OCI-LY7 (cell line): ENCODE data around the gene MGME1. TPM values are rescaled to one million over a fixed set of nuclear protein-coding genes. Genes with fewer than 3 reads are reported as not detected.

ENCODE experiments used
- BruUV-seq: library from RNA; stranded (reverse); fragments of 400-500 nt; replicated peaks from 2 replicates; lab custom pipeline; 2021; lab: Mats Ljungman, UMichigan
- CTCF ChIA-PET: fragments of 300-600 bp; sonication (Branson Sonifier 250); formaldehyde crosslinking; loops from one replicate; lab custom pipeline; 2022; ENCODE audit warnings: antibody characterized with exemption; ENCODE audit not compliant: unreplicated experiment; lab: Charles Lee
- POLR2A ChIA-PET: fragments of 300-600 bp; sonication (Branson Sonifier 250); formaldehyde crosslinking; loops from one replicate; lab custom pipeline; 2022; ENCODE audit warnings: antibody characterized with exemption; lab: Charles Lee
- DNase-seq: peaks from one replicate; pipeline ENCODE4 v3.0.0-alpha.2; 2015; ENCODE audit warnings: low spot score
- H2AFZ ChIP-seq: fragments of 200-600 bp; sonication (generic), shearing (Covaris generic); 2 replicates; pipeline ENCODE4 v1.6.1; 2014; ENCODE audit warnings: mild to moderate bottlenecking, antibody characterized with exemption, low read length, moderate library complexity
- H3K27ac ChIP-seq: fragments of 200-600 bp; sonication (generic); 2 replicates; pipeline ENCODE4 v1.5.1; 2014; ENCODE audit warnings: mixed run types, low read depth, mild to moderate bottlenecking, moderate library complexity, low read length, inconsistent platforms; ENCODE audit not compliant: poor library complexity, severe bottlenecking
- H3K36me3 ChIP-seq: fragments of 200-600 bp; sonication (generic); 2 replicates; pipeline ENCODE4 v1.6.1; 2014; ENCODE audit warnings: mild to moderate bottlenecking, antibody characterized with exemption, low read length, moderate library complexity, mixed read lengths; ENCODE audit not compliant: insufficient read depth
- H3K4me1 ChIP-seq: fragments of 200-600 bp; sonication (generic); 2 replicates; pipeline ENCODE4 v1.5.1; 2014; ENCODE audit warnings: mild to moderate bottlenecking, low read length; ENCODE audit not compliant: insufficient read depth, poor library complexity, severe bottlenecking
- H3K4me2 ChIP-seq: fragments of 200-600 bp; sonication (generic); 2 replicates; pipeline ENCODE4 v1.6.1; 2014; ENCODE audit warnings: mild to moderate bottlenecking, low read length
- H3K4me3 ChIP-seq: fragments of 200-600 bp; sonication (generic); 2 replicates; pipeline ENCODE4 v1.5.1; 2014; ENCODE audit warnings: mild to moderate bottlenecking, low read depth, low read length; ENCODE audit not compliant: poor library complexity, severe bottlenecking
- H3K79me2 ChIP-seq: fragments of 200-600 bp; sonication (generic); 2 replicates; pipeline ENCODE4 v1.6.1; 2016; ENCODE audit warnings: low read depth, mild to moderate bottlenecking, low read length, moderate library complexity, mixed read lengths; ENCODE audit not compliant: insufficient read depth
- H3K9me2 ChIP-seq: fragments of 200-600 bp; sonication (generic); 2 replicates; pipeline ENCODE4 v1.6.1; 2016; ENCODE audit warnings: mild to moderate bottlenecking, low read length, mixed read lengths; ENCODE audit not compliant: insufficient read depth
- H3K9me3 ChIP-seq: fragments of 200-600 bp; sonication (generic); 2 replicates; pipeline ENCODE4 v1.6.1; 2014; ENCODE audit warnings: mild to moderate bottlenecking, mixed run types, low read length, mixed read lengths
- H4K20me1 ChIP-seq: fragments of 200-600 bp; sonication (generic); 2 replicates; pipeline ENCODE4 v1.6.1; 2014; ENCODE audit warnings: mild to moderate bottlenecking, antibody characterized with exemption, low read length, moderate library complexity, mixed read lengths; ENCODE audit not compliant: insufficient read depth
- EZH2phosphoT487 ChIP-seq: fragments of 200-600 bp; sonication (generic); IDR thresholded peaks from 2 replicates; pipeline ENCODE4 v1.6.1; 2018; ENCODE audit warnings: low read depth, borderline replicate concordance, mild to moderate bottlenecking, mixed run types, antibody characterized with exemption, low read length, moderate library complexity, mixed read lengths
- intact Hi-C: fragments of 100-400 bp; cut with micrococcal nuclease; formaldehyde crosslinking; loops from one replicate; pipeline ENCODE4 v1.10.0; 2022; ENCODE audit not compliant: unreplicated experiment
- total RNA-seq, 2 experiments: library from RNA; depleted of rRNA in 1 of 2; stranded (reverse); fragments of >200 nt in 1 of 2; shearing (Covaris generic) in 1 of 2; gene quantifications; 2 replicates each; pipeline ENCODE4 v1.2.3, GENCODE V29; 2014 to 2022
- TF ChIP-seq, protein P1 (sequence below): fragments of 200-600 bp; sonication (generic); conservative IDR thresholded peaks from 2 replicates; pipeline ENCODE4 v1.5.1; 2014; ENCODE audit warnings: mild to moderate bottlenecking, antibody characterized with exemption, low read length, moderate library complexity, mixed read lengths

Gene MGME1
- total RNA-seq, 2 experiments from 2014 or later = 46.6 to 80.1 TPM

- H3K79me2 ChIP-seq = peaks cover 96% of the 10 kb centered on the region
- H3K9me2 ChIP-seq = no peaks in the 10 kb centered on the region
- TF ChIP-seq EZH2phosphoT487 = no peak
- TF ChIP-seq, protein P1, sequence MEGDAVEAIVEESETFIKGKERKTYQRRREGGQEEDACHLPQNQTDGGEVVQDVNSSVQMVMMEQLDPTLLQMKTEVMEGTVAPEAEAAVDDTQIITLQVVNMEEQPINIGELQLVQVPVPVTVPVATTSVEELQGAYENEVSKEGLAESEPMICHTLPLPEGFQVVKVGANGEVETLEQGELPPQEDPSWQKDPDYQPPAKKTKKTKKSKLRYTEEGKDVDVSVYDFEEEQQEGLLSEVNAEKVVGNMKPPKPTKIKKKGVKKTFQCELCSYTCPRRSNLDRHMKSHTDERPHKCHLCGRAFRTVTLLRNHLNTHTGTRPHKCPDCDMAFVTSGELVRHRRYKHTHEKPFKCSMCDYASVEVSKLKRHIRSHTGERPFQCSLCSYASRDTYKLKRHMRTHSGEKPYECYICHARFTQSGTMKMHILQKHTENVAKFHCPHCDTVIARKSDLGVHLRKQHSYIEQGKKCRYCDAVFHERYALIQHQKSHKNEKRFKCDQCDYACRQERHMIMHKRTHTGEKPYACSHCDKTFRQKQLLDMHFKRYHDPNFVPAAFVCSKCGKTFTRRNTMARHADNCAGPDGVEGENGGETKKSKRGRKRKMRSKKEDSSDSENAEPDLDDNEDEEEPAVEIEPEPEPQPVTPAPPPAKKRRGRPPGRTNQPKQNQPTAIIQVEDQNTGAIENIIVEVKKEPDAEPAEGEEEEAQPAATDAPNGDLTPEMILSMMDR = no peak
- peaks cover 86% of the 10 kb centered on the region for H3K36me3 ChIP-seq
- H3K27ac ChIP-seq = peak overlapping the region; percentile 95
- POLR2A ChIA-PET = interaction anchor here (0.7 to 4.0 kb wide), 8 partner anchors 8 to 735 kb away, joined by 3 to 47 read pairs (median 4); no protein-coding TSS in a partner anchor
- no peak overlapping the region for H2AFZ ChIP-seq
- peaks cover 69% of the 10 kb centered on the region for H4K20me1 ChIP-seq
- no TSS peak for BruUV-seq
- H3K4me1 ChIP-seq = peaks cover 57% of the 10 kb centered on the region
- H3K9me3 ChIP-seq = no peaks in the 10 kb centered on the region
- peak overlapping the region; percentile 92 for H3K4me2 ChIP-seq
- H3K4me3 ChIP-seq = peak overlapping the region; percentile 97
- intact Hi-C loops = loop anchor here (5.0 to 10.0 kb wide), 2 partner anchors 108 to 540 kb away; partner anchors contain the start of gene SEC23B
- CTCF ChIA-PET = interaction anchor here (0.6 kb wide), 1 partner anchor 25 kb away, joined by 6 read pairs; no protein-coding TSS in a partner anchor
- DNase-seq = no peak
Measured at GRCh38 chr20:17965042-17965697, 3.6 kb upstream of the MGME1 start.

DNA sequence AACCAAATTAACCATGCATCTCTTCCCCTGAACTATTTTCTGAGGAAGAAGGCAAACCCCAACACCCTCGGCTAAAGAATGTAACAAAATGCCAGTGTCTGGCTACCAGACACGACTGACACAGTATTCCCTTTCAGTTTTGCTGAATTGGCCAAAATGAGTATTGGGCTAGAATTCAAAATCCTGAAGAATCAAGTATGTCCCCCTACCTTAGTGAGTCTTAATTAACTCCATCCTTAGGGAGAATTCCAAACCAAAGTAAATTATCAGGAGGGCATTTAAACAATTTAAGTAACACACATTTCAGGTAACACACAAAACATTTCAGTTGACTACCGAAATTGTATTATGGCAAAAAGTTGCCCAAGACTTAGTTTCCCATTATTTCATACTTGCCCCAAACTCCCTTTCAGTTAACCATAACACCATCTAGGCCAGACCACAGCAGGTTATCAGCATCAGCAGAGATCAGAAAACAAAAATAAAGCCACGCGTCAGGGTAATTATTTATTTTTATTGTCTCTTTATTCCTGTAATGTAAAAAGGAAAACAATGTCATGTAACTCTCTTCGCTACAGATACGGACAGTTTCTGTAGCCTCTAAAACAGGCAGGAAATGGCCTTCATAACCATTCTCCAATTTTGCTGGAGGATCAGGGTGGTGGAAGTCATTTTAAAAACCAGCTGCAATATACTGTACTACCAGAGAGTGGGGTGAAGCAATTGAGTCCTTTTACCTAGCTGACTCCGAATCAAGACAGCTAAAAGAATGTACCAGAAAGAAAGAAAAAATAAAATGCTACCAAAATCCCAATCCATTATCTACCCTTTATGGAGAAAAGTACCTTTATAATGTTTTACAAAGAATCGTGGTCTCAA, 2.1 kb upstream of the MGME1 start:
- Histone ChIP-seq H3K9me3 (no peaks in the 10 kb centered on the region), H4K20me1 (peaks cover 68% of the 10 kb centered on the region), H2AFZ (no peak overlapping the region), H3K36me3 (peaks cover 86% of the 10 kb centered on the region), H3K9me2 (no peaks in the 10 kb centered on the region), H3K4me3 (peak overlapping the region; percentile 97), H3K4me1 (peaks cover 42% of the 10 kb centered on the region), H3K27ac (peak overlapping the region; percentile 95), H3K79me2 (peaks cover 96% of the 10 kb centered on the region), H3K4me2 (peak overlapping the region; percentile 92)
- POLR2A ChIA-PET = interaction anchor here (0.6 to 4.0 kb wide), 7 partner anchors 10 to 1980 kb away, joined by 3 to 47 read pairs (median 7); no protein-coding TSS in a partner anchor
- TF ChIP-seq EZH2phosphoT487 = no peak
- TF ChIP-seq, protein P1 = peak; percentile 57
- DNase-seq = peak; percentile 79
- no TSS peak for BruUV-seq
- CTCF ChIA-PET = no interaction called here
- intact Hi-C loops = loop anchor here (1.0 to 10.0 kb wide), 3 partner anchors 8 to 538 kb away; partner anchors contain the start of gene SEC23B
